ENCODE results near the gene DENND4B.

The DENND4B gene

DNA sequence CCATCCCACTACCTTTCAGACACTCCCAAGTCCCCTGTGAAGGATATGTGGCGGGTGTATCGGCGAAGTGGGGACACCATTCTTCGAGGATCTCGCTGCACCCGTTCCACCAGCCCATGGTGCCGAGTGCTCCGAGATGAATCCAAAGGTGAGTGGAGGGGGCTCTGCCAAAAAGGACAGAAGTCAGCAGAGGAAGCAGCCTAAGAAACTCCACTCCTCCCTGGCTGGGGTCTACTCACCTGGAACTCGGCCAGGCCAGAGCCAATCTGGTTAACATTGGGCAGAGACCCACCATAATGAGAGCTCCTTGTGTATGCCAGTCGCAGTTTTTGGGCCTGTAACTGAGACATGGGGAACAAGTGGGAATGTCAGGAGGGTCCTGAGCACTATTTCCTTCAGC, 8.3 kb upstream of the DENND4B start:
- H3F3A ChIP-seq (ENCODE audit: insufficient read depth) = peaks cover 13% of the 10 kb centered on the region
- TF ChIP-seq, protein P1, sequence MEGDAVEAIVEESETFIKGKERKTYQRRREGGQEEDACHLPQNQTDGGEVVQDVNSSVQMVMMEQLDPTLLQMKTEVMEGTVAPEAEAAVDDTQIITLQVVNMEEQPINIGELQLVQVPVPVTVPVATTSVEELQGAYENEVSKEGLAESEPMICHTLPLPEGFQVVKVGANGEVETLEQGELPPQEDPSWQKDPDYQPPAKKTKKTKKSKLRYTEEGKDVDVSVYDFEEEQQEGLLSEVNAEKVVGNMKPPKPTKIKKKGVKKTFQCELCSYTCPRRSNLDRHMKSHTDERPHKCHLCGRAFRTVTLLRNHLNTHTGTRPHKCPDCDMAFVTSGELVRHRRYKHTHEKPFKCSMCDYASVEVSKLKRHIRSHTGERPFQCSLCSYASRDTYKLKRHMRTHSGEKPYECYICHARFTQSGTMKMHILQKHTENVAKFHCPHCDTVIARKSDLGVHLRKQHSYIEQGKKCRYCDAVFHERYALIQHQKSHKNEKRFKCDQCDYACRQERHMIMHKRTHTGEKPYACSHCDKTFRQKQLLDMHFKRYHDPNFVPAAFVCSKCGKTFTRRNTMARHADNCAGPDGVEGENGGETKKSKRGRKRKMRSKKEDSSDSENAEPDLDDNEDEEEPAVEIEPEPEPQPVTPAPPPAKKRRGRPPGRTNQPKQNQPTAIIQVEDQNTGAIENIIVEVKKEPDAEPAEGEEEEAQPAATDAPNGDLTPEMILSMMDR (IDR thresholded peaks at IDR 0.05; ENCODE audit: insufficient read depth, low read length, poor library complexity, severe bottlenecking) = no peak
- TF ChIP-seq EZH2phosphoT487 (conservative IDR thresholded peaks at IDR 0.05; ENCODE audit: low read length) = no peak
- H3K9me3 ChIP-seq (ENCODE audit: insufficient read depth, low read length) = no peaks in the 10 kb centered on the region
- H3K9me2 ChIP-seq (replicated peaks; ENCODE audit: insufficient read depth, low read length) = no peaks in the 10 kb centered on the region
- no peak overlapping the region for H3K27ac ChIP-seq (ENCODE audit: low read depth, low read length)
- no peak overlapping the region for H3K4me3 ChIP-seq (ENCODE audit: insufficient read depth, low read length, poor library complexity, severe bottlenecking)
- H3K9ac ChIP-seq (ENCODE audit: low read length) = no peak overlapping the region
- H3K79me2 ChIP-seq (ENCODE audit: insufficient read depth, low read length) = peaks cover 48% of the 10 kb centered on the region
- H3K27me3 ChIP-seq (ENCODE audit: low read length) = no peaks in the 10 kb centered on the region
- H4K20me1 ChIP-seq (ENCODE audit: low read depth, low read length) = no peaks in the 10 kb centered on the region
- peaks cover 6% of the 10 kb centered on the region; the same call in 1 of the 2 replicates for H3K36me3 ChIP-seq (ENCODE audit: low read length)
- no peak overlapping the region for H2AFZ ChIP-seq (ENCODE audit: low read depth, low read length, severe bottlenecking)
- H3K4me2 ChIP-seq (ENCODE audit: low read depth, low read length, poor library complexity, severe bottlenecking) = no peak overlapping the region

DNA sequence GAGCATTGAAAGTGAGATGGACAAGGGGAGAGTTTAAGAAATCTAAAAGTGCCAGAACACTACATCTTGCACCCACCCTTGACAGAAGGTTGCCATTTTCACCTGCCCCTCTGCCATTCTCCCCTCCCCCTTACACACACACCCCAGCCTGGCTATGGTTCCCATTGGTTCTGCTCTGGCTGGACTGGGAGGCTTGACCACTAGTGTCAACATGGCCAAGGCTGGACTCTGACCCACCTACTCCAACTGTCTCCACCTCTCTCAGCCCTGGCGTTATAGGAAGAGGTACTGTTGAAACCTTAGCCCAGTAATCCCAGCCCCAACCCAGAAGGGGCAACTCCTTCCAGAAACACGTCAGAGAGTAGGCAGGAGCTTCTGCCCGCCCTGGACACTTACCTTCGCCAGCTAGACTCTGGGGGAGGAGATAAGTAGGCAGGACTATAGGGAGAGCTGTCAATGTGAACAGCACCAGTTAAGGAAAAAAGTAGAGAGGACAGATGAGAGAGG, 7.4 kb upstream of the DENND4B start:
- TF ChIP-seq EZH2phosphoT487 (conservative IDR thresholded peaks at IDR 0.05; ENCODE audit: low read length) = no peak
- H3K79me2 ChIP-seq (ENCODE audit: insufficient read depth, low read length) = peaks cover 48% of the 10 kb centered on the region
- no peaks in the 10 kb centered on the region for H3K9me3 ChIP-seq (ENCODE audit: insufficient read depth, low read length)
- peaks cover 8% of the 10 kb centered on the region; the same call in 1 of the 2 replicates for H3F3A ChIP-seq (ENCODE audit: insufficient read depth)
- H3K27ac ChIP-seq (ENCODE audit: low read depth, low read length) = no peak overlapping the region
- H3K27me3 ChIP-seq (ENCODE audit: low read length) = no peaks in the 10 kb centered on the region
- H3K36me3 ChIP-seq (ENCODE audit: low read length) = peaks cover 6% of the 10 kb centered on the region; the same call in 1 of the 2 replicates
- H3K4me2 ChIP-seq (ENCODE audit: low read depth, low read length, poor library complexity, severe bottlenecking) = no peak overlapping the region
- H2AFZ ChIP-seq (ENCODE audit: low read depth, low read length, severe bottlenecking) = no peak overlapping the region
- no peaks in the 10 kb centered on the region for H3K9me2 ChIP-seq (replicated peaks; ENCODE audit: insufficient read depth, low read length)
- no peaks in the 10 kb centered on the region for H4K20me1 ChIP-seq (ENCODE audit: low read depth, low read length)
- no peak overlapping the region for H3K4me3 ChIP-seq (ENCODE audit: insufficient read depth, low read length, poor library complexity, severe bottlenecking)
- H3K9ac ChIP-seq (ENCODE audit: low read length) = no peak overlapping the region

GRCh38 chr1:153951801-153952200, 5.3 kb upstream of the DENND4B start:
- H3K9me3 ChIP-seq (ENCODE audit: insufficient read depth, low read length) = no peaks in the 10 kb centered on the region
- no peak for TF ChIP-seq EZH2phosphoT487 (conservative IDR thresholded peaks at IDR 0.05; ENCODE audit: low read length)
- TF ChIP-seq, protein P1 (IDR thresholded peaks at IDR 0.05; ENCODE audit: insufficient read depth, low read length, poor library complexity, severe bottlenecking) = no peak
- H3K4me3 ChIP-seq (ENCODE audit: insufficient read depth, low read length, poor library complexity, severe bottlenecking) = no peak overlapping the region
- H3K36me3 ChIP-seq (ENCODE audit: low read length) = peaks cover 6% of the 10 kb centered on the region; the same call in 1 of the 2 replicates
- H3K9ac ChIP-seq (ENCODE audit: low read length) = no peak overlapping the region
- no peak overlapping the region for H2AFZ ChIP-seq (ENCODE audit: low read depth, low read length, severe bottlenecking)
- H4K20me1 ChIP-seq (ENCODE audit: low read depth, low read length) = no peaks in the 10 kb centered on the region
- peaks cover 32% of the 10 kb centered on the region for H3K79me2 ChIP-seq (ENCODE audit: insufficient read depth, low read length)
- H3F3A ChIP-seq (ENCODE audit: insufficient read depth) = peaks cover 18% of the 10 kb centered on the region
- H3K27me3 ChIP-seq (ENCODE audit: low read length) = no peaks in the 10 kb centered on the region
- no peak overlapping the region for H3K27ac ChIP-seq (ENCODE audit: low read depth, low read length)
- H3K4me2 ChIP-seq (ENCODE audit: low read depth, low read length, poor library complexity, severe bottlenecking) = no peak overlapping the region
- H3K9me2 ChIP-seq (replicated peaks; ENCODE audit: insufficient read depth, low read length) = no peaks in the 10 kb centered on the region

DNA sequence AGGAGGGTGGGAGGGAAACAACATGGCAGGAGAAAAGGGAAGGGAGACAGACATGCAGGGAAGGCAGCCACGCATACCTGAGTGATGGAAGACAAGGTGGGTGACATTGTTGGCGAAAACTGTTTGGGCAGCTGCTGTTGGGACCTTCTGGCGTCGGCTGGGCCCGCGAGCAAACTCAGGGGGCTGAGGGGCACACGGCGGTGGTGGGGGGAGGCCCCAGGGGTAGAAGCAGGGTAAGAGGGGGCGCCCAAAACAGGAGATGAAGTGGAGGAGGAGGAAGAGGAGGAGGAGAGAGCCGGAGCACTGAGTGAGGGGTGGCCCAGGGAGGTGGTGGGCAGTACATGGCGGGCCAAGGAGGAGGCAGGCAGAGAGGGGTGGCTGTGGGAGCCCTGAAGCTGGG, 4.7 kb upstream of the DENND4B start:
- TF ChIP-seq, protein P1 (IDR thresholded peaks at IDR 0.05; ENCODE audit: insufficient read depth, low read length, poor library complexity, severe bottlenecking) = no peak
- TF ChIP-seq EZH2phosphoT487 (conservative IDR thresholded peaks at IDR 0.05; ENCODE audit: low read length) = no peak
- no peak overlapping the region for H3K9ac ChIP-seq (ENCODE audit: low read length)
- H3K79me2 ChIP-seq (ENCODE audit: insufficient read depth, low read length) = peaks cover 26% of the 10 kb centered on the region
- no peaks in the 10 kb centered on the region for H3K9me3 ChIP-seq (ENCODE audit: insufficient read depth, low read length)
- H3F3A ChIP-seq (ENCODE audit: insufficient read depth) = peaks cover 20% of the 10 kb centered on the region
- no peaks in the 10 kb centered on the region for H3K9me2 ChIP-seq (replicated peaks; ENCODE audit: insufficient read depth, low read length)
- H3K27ac ChIP-seq (ENCODE audit: low read depth, low read length) = no peak overlapping the region
- H3K4me2 ChIP-seq (ENCODE audit: low read depth, low read length, poor library complexity, severe bottlenecking) = no peak overlapping the region
- H3K27me3 ChIP-seq (ENCODE audit: low read length) = no peaks in the 10 kb centered on the region
- peaks cover 6% of the 10 kb centered on the region; the same call in 1 of the 2 replicates for H3K36me3 ChIP-seq (ENCODE audit: low read length)
- no peak overlapping the region for H3K4me3 ChIP-seq (ENCODE audit: insufficient read depth, low read length, poor library complexity, severe bottlenecking)
- H4K20me1 ChIP-seq (ENCODE audit: low read depth, low read length) = no peaks in the 10 kb centered on the region
- no peak overlapping the region for H2AFZ ChIP-seq (ENCODE audit: low read depth, low read length, severe bottlenecking)

All from SU-DHL-6 (cell line).